Lung (tissue), 12 donors: ENCODE measurements around the gene TMEM263. TPM values are rescaled to one million over a fixed set of nuclear protein-coding genes. Genes with fewer than 3 reads are reported as not detected.

Experiments used
- ATAC-seq: fragments of 200-7000 bp; cut with Tn5 transposase; one replicate; pipeline ENCODE4 v1.9.1; 2020; ENCODE audit warnings: moderate number of reproducible peaks; ENCODE audit not compliant: insufficient read depth, low FRiP score
- DNase-seq, 3 donors: peaks; one replicate each; pipeline ENCODE4 v3.0.0-alpha.2; 2013 to 2017
- H3K27ac ChIP-seq, 2 donors: one replicate each; pipeline ENCODE4 v1.5.1; 2013; ENCODE audit warnings: mild to moderate bottlenecking in 2 of 2, moderate library complexity in 2 of 2, control low read depth in 1 of 2, inconsistent platforms in 1 of 2, low read depth in 1 of 2, low read length in 1 of 2
- H3K27me3 ChIP-seq, 3 donors: one replicate each; pipeline ENCODE4 v1.5.1; 2013; ENCODE audit warnings: low read length in 2 of 3; ENCODE audit not compliant: control insufficient read depth in 3 of 3, insufficient read depth in 3 of 3
- H3K36me3 ChIP-seq, 4 donors: one replicate each; pipeline ENCODE4 v1.5.1; 2013; ENCODE audit warnings: low read length in 4 of 4, mild to moderate bottlenecking in 1 of 4, moderate library complexity in 1 of 4; ENCODE audit not compliant: control insufficient read depth in 4 of 4, insufficient read depth in 4 of 4
- H3K4me1 ChIP-seq, 5 donors: one replicate each; pipeline ENCODE4 v1.5.1; 2013; ENCODE audit warnings: low read length in 5 of 5, mild to moderate bottlenecking in 2 of 5, moderate library complexity in 1 of 5; ENCODE audit not compliant: control insufficient read depth in 5 of 5, insufficient read depth in 5 of 5
- H3K4me3 ChIP-seq: one replicate; pipeline ENCODE4 v1.5.1; 2013; ENCODE audit warnings: mild to moderate bottlenecking, control low read depth, moderate library complexity
- H3K9ac ChIP-seq, 2 donors: one replicate each; pipeline ENCODE4 v1.5.1; 2013; ENCODE audit warnings: low read length in 2 of 2, control low read depth in 1 of 2; ENCODE audit not compliant: insufficient read depth in 1 of 2
- H3K9me3 ChIP-seq, 4 donors: one replicate each; pipeline ENCODE4 v1.5.1; 2013; ENCODE audit warnings: low read length in 3 of 4, mild to moderate bottlenecking in 1 of 4, moderate library complexity in 1 of 4; ENCODE audit not compliant: control insufficient read depth in 4 of 4, insufficient read depth in 3 of 4
- whole genome bisulfite sequencing, 2 donors: extraction: QIAGEN DNeasy Blood & Tissue Kit; methylation state at CpG; one replicate each; pipeline ENCODE4 v1.1.7; 2013; 5-methylcytosine and 5-hydroxymethylcytosine counted together
- polyA plus RNA-seq, 2 donors: library from polyadenylated mRNA; stranded (reverse); fragments of 200-250 nt; gene quantifications; one replicate each; pipeline ENCODE4 v1.2.1, GENCODE V29; 2013
- total RNA-seq, 2 donors: library from RNA; depleted of rRNA in 1 of 2; stranded (reverse); fragments of >200 nt in 1 of 2; gene quantifications; one replicate each; pipeline ENCODE4 v1.2.1, GENCODE V29; 2014 to 2021
- TF ChIP-seq, protein P1 (sequence below): IDR thresholded peaks from 2 replicates; pipeline ENCODE4 v1.5.1; 2012; ENCODE audit warnings: mild to moderate bottlenecking; ENCODE audit errors: control extremely low read depth, extremely low read depth
- donor health status: control.
- donor health status: control.
- donor health status: Bipolar disorder and iron deficiency.
- donor health status: healthy.
- donor health status: DM: yes; HTN: yes; CAD: no.

The TMEM263 gene
- total and polyA plus RNA-seq, 4 donors, result 9.6 to 73.9 (median 22.2) TPM

DNA sequence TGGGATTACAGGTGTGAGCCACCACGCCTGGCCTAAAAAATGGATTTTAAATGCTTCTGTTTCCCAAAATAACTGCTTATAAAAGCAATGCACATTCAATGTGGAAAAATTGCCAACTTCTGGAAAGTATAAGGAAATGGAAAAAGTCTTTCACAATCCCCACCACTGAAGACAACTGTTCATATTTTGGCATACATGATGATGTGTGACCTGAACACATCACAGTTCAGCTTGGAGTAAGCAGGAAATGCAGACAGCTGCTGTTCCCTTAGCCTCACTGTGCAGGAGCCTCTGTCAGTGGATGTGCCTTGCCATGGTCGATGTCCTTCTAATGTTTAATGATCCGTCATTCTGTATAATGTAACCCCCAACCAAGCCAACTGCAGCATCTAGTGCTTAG is 26.1 kb downstream of the TMEM263 start:
- Histone ChIP-seq H3K4me1 (peaks cover 7 to 41% (median 20%) of the 10 kb centered on the region in 5 donors), H3K27ac (no peak overlapping the region), H3K27me3 (no peaks in the 10 kb centered on the region), H3K36me3 (peaks cover 0 to 24% (median 4%) of the 10 kb centered on the region in 4 donors), H3K4me3 (no peak overlapping the region), H3K9ac (peak overlapping the region in 1 of 2 donors; percentile 75), H3K9me3 (no peaks in the 10 kb centered on the region)
- peak; percentile 74 to 97 (median 93) for DNase-seq
- TF ChIP-seq, protein P1, sequence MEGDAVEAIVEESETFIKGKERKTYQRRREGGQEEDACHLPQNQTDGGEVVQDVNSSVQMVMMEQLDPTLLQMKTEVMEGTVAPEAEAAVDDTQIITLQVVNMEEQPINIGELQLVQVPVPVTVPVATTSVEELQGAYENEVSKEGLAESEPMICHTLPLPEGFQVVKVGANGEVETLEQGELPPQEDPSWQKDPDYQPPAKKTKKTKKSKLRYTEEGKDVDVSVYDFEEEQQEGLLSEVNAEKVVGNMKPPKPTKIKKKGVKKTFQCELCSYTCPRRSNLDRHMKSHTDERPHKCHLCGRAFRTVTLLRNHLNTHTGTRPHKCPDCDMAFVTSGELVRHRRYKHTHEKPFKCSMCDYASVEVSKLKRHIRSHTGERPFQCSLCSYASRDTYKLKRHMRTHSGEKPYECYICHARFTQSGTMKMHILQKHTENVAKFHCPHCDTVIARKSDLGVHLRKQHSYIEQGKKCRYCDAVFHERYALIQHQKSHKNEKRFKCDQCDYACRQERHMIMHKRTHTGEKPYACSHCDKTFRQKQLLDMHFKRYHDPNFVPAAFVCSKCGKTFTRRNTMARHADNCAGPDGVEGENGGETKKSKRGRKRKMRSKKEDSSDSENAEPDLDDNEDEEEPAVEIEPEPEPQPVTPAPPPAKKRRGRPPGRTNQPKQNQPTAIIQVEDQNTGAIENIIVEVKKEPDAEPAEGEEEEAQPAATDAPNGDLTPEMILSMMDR, result no peak
- no peak for ATAC-seq
- WGBS, 2 donors, result 80 to 87% methylated on average over 3 of the region's 3 CpGs

DNA sequence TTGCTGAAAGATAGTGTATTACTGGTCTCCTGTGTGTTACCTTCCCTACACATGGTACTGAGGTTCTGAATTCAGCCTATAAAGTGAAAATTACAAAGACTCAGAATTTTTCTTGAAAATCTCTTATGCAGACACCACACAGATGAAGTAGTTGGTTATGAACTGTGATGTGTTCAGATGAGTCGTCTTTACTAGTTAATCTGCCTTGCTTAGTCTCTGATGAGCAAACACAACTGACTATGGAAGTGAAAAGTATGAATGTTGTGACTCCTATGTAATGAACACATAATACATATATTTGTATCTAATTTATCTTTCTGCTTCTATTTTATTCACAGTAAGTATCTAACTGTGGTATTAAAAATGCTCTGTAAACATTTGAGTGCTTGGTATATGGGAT is 26.5 kb downstream of the TMEM263 start:
- no peak overlapping the region for H3K27ac ChIP-seq
- ATAC-seq (no peak), DNase-seq (no peak)
- TF ChIP-seq, protein P1, result no peak
- H3K4me3 ChIP-seq, result no peak overlapping the region
- WGBS, 2 donors, result 83 to 96% methylated on average over 1 of the region's 1 CpG
- H3K9me3 ChIP-seq, result no peaks in the 10 kb centered on the region
- H3K36me3 ChIP-seq, result peaks cover 0 to 24% (median 4%) of the 10 kb centered on the region in 4 donors
- H3K9ac ChIP-seq, result peak overlapping the region in 1 of 2 donors; percentile 75
- H3K4me1 ChIP-seq, result peaks cover 7 to 41% (median 20%) of the 10 kb centered on the region in 5 donors
- no peaks in the 10 kb centered on the region for H3K27me3 ChIP-seq

DNA sequence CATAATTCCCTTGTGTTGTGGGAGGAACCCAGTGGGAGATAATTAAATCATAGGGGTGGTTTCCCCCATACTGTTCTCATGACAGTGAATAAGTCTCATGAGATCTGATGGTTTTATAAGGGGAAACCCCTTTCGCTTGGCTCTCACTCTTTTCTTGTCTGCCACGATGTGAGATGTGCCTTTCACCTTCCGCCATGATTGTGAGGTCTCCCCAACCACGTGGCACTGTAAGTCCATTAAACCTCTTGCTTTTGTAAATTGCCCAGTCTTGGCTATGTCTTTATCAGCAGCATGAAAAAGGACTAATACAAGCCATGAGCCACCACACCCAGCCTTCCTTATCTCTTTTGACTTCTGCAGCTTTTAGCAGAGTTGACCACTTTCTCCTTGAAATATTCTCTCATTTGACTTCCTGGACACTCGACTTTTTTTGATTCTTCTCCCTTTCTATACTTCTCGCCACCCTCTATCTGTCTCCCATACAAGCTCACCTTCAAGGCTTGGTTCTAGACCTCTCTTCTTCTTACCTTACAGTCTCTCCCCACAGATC is 29.0 kb downstream of the TMEM263 start:
- Histone ChIP-seq H3K36me3 (peaks cover 0 to 24% (median 4%) of the 10 kb centered on the region in 4 donors), H3K4me1 (peaks cover 7 to 43% (median 12%) of the 10 kb centered on the region in 5 donors), H3K4me3 (no peak overlapping the region), H3K27ac (no peak overlapping the region), H3K9ac (no peak overlapping the region), H3K27me3 (no peaks in the 10 kb centered on the region), H3K9me3 (no peaks in the 10 kb centered on the region)
- DNase-seq, result no peak
- no peak for ATAC-seq
- WGBS, 2 donors, result 94 to 98% methylated on average over 6 of the region's 6 CpGs
- TF ChIP-seq, protein P1, result no peak

DNA sequence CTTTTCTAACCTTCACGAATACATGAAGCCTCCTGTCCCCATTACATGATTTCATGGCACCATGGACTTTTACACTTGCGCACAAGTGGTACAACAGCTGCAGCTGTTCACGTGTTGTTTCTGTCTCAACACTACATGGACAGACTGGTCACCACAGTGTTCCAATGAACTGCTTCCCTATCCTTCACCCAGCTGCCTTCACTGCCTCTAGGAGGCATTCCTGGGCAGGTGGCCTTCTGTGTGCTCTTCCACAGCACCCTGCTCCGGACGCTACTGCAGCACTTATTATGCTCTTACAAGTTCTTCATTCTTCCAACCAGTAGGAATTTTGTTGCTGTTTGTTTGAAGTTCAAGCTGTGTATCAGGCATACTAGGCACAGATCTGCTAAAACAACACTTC is 29.8 kb downstream of the TMEM263 start:
- TF ChIP-seq, protein P1, result no peak
- peaks cover 0 to 24% (median 4%) of the 10 kb centered on the region in 4 donors for H3K36me3 ChIP-seq
- H3K9me3 ChIP-seq, result no peaks in the 10 kb centered on the region
- no peaks in the 10 kb centered on the region for H3K27me3 ChIP-seq
- no peak for ATAC-seq
- H3K9ac ChIP-seq, result peak overlapping the region in 1 of 2 donors; percentile 84
- no peak overlapping the region for H3K27ac ChIP-seq
- DNase-seq, result no peak
- H3K4me3 ChIP-seq, result no peak overlapping the region
- H3K4me1 ChIP-seq, result peaks cover 7 to 43% (median 12%) of the 10 kb centered on the region in 5 donors
- WGBS, 2 donors, result 91% methylated on average over 5 of the region's 5 CpGs
